ENCODE results near the gene CLEC4C.

CLEC4C gene

DNA sequence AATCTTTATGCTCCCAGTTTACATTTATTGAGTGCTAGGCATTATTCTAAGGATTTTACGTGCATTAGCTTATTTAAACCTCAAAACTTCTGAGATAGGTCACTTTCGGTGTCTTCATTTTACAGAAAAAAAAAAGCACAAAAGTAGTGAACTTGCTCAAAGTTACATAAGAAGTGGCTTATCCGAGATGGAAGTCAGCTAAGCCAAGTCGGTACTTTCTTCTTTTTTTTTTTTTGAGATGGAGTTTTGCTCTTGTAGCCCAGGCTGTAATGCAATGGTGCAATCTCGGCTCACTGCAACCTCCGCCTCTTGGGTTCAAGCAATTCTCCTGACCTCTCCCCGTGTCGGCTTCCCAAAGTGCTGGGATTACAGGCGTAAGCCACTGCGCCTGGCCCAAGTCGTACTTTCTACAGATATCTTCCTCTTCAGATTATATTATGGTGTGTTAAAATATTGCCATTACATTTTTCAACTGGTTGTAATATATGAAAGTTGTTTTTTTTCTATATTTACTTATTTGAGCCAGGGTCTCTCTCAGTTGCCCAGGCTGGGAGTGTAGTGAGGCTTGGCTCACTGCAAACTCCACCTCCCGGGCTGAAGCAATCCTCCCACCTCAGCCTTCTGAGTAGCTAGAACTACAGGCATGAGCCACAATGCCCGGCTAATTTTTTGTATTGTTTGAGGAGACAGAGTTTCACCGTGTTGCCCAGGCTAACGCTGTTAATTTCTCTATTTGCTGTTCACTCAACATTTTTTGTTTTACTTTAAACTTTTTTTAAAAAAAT is 27.0 kb downstream of the CLEC4C start:
- no peak for DNase-seq

DNA sequence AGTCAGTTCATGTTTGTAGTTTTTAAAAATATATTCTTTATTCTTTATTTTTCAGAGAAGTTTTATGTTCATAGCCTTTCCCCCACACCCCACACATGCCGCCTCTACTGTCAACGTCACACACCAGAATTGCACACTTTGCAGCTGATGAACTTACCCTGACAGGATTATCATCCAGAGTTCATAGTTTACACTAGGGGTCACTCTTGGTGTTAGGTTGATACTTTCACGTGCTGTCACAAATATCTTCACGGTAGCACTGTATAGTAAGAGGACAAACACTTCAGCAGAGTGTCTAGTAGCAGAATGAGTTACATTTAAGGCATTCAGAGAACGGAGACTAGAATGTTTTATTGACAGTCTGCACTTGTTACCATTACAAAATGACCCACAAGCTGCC is 30.8 kb downstream of the CLEC4C start:
- DNase-seq, result no peak

DNA sequence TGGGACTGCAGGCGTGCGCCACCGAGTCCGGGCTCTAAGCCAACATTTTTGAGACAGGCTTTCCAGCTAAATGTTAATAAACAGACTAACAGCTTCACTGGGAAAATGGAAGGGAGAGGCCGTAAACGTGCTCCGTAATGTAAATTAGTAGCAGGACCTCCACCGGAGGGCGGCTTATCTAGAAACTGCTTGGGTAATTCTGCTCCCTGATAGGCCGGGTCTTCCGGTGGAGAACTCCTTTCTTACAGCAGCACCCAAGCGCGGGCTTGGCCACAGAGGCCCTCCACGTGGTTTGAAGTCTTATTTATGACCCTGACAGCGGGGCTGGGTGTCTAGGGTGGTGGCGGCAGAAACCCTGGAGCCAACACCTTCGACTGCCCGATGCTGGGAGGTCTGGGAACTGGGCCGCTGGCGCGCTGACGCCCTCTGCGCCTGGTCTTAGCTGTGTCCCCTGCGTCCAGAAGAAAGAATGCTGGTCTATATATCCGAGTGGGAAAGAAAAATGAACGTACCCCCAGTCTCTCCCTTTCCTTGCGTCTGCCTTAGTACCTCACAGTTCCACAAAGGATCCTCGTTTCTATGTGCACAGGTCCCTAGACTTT is 34.2 kb downstream of the CLEC4C start:
- no peak for DNase-seq

DNA sequence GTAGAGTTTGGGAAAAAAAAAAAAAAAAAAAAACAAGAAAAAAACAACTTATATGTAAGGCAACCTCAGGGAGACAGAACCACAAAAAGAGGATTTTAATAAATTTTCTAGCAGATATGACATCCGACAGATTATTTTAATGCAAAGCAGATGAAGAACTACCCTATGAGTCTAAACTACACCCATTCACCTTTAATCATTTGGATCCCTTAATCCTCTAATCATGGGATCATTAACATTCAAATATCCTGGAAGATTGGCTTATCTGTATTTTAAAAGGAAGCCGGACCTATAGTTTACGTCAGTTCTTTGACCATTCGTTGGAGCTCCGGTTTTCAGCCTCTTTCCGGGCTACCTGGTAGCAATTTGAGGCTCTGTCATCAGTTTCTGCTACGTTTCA is 36.0 kb downstream of the CLEC4C start, which contains the start of gene DPPA3:
TSS of gene DPPA3 (plus strand) at position 301 of the 400 bp plus-strand sequence. CDS start 138 bp downstream, outside the sequence.
- no peak for DNase-seq

DNA sequence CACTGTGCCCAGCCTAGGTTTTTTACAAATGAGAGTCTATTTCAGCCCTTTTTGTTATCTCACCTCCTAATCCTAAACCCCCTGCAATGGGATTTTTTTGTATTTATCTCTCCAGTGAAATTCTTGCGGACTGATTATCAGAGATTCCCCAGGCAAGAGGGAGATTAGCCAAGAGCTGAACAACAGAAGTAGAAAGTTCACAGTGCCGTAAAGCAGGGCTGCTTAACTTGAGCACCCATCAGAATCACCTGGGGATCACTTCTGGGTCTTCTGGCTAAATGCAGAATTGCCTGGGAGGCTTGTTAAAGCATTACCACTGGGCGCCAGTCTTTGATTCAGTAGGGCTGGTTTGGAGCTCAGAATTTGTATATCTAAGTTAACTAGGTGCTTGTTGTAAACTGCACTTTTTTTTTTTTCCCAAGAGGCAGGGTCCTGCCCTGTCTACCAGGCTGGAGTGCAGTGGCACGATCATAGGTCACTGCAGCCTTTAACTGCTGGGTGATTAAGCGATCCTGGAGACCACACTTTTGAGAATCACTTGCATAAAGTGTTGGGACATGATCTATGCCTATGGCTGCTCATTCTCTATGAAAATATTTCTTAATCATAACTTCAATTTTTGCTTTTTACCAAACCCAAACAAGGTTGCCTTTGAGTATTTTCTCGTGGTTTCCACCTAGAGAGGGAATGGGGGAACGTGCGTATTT is 37.1 kb downstream of the CLEC4C start:
- DNase-seq, result no peak

DNA sequence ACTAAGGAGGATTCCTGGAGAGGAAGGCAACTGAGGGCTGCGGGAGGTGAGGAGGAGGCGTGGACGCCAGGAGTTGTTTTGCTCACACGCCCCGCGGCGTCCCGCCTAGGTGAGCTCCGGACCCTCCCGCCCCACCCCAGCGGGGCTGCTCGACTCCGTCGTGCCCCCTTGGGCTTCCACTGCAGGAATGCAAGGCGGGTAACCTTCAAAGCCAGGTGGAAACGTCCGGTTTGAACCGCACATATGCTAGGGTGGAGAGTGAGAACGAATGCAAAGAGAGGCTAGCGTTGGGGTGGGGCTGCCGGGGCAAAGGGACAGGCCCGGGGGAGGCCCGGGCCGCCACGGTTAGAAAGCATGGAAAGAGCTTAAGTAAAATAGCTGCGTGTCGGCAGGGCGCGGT is 41.3 kb downstream of the CLEC4C start:
- DNase-seq, result no peak

DNA sequence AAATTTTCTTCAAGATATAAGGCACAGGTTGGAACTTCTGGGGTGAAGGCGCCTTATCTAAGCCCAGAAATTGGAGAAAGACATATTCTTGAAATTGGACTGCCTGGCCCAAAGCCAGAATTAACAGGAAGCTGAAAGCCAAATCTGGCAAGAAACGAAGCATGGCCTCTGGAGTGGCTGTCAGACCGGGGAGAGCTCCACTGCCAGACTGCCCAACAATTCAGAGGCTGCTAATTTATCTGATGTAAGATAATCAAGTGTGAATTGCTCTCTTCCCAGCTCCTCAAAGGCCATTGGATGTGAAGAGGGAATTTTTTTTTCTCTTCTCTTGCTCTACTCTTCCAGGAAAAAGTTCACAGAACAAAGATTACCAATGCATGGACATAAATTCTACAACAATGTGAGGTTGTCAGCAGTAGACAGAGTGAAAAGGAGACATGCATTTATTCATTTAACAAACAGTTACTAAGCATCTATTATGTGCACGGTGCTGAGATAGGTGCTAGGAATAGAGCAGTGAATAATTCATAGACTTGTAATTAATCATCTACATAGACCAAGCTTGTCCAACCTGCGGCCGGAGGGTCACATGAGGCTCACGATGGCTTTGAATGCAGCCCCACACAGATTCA is 51.5 kb downstream of the CLEC4C start, which contains the start of gene GDF3:
TSS of gene GDF3 (minus strand) at position 210 of the 632 bp plus-strand sequence. CDS start at position 163, 47 bp downstream.
- DNase-seq, result no peak

DNA sequence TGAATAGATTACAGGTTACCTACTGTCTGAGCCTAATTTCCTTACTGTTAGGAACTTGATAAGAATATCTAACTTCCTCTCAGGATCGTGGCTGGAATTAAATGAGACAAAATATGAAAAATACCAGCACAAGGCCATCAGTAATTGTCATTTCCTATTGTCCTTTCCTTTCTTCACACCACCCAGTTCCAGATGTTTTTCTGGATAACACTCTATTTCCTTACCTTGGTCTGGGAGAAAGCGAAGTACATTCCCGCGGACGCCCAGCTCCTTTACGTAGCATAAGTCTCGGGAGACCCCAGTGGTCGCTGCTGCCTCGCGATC is 52.0 kb downstream of the CLEC4C start:
- no peak for DNase-seq

DNA sequence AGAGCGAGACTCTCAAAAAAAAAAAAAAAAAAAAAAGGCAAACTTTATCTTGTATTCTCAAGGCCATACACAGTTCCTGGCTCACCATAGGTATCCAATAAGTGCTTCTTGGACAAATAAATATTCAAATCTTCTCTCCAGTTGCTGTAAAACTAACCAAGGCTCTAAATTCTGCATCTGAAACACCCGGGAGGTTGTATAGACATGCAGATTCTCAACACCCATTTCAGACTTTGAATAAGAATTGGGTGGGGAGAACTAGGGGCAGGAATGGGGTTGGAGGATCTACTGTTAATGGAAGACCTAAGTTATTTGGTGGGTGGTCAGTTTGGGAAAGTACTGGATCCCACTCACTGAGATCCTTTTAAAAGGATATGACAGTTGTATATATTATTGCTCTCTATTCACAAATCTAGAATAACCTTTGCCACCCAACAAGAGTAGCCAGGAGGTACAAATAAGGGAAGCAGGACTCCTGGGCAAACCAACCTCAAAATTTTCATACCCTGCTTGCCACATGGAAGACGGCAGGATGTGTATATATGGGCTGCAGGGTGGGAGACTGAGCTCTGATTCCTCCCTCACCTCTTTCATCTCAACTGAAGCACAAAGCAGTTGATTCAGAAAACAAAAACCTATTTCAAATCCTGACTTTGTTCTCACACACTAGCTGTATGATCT is 52.5 kb downstream of the CLEC4C start:
- no peak for DNase-seq

DNA sequence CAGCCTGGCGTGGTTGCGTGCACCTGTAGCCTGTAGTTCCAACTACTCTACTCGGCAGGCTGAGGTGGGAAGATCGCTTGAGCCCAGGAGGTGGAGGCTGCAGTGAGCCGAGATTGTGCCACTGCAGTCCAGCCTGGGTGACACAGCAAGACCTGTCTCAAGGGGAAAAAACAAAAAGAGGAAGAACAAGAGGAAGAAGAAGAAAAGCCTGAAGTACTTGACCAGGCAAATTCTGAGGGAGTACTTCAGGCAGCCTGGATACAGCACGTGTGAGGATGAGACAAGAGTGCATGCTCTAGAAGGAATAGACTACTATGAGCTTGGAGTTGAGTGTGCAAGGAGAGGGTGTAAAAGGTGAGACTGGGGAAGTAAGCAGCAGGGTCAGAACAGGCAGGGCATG is 53.4 kb downstream of the CLEC4C start:
- no peak for DNase-seq

DNA sequence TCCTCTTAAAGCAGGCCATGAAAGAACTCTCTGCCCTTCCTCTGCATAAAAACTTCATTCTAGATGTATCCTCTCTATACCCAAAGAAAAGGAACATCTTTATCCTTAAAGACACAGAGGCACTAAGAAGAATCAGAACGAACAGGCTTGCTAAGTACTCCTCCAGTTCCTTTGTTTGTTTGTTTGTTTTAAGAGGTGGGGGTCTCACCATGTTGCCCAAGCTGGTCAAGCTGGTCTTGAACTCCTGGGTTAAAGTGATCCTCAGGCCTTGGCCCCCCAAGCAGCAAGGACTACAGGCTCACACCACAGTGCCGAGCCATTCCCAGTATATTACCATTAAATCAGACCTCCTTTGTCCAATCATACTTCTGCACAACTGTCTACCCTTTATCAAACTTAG is 65.6 kb downstream of the CLEC4C start:
- no peak for DNase-seq

All from NCI-H1436 (cell line).